ENCODE data around the gene ASCL1. TPM values are rescaled to one million over a fixed set of nuclear protein-coding genes. Genes with fewer than 3 reads are reported as not detected.

Gene ASCL1
- total RNA-seq, 2 experiments from 2014 or later: not detected

DNA sequence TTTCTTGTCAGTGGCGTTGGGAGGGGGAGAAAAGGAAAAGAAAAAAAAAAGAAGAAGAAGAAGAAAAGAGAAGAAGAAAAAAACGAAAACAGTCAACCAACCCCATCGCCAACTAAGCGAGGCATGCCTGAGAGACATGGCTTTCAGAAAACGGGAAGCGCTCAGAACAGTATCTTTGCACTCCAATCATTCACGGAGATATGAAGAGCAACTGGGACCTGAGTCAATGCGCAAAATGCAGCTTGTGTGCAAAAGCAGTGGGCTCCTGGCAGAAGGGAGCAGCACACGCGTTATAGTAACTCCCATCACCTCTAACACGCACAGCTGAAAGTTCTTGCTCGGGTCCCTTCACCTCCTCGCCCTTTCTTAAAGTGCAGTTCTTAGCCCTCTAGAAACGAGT lies 1.9 kb downstream of the ASCL1 start:
- TF ChIP-seq, protein P1, sequence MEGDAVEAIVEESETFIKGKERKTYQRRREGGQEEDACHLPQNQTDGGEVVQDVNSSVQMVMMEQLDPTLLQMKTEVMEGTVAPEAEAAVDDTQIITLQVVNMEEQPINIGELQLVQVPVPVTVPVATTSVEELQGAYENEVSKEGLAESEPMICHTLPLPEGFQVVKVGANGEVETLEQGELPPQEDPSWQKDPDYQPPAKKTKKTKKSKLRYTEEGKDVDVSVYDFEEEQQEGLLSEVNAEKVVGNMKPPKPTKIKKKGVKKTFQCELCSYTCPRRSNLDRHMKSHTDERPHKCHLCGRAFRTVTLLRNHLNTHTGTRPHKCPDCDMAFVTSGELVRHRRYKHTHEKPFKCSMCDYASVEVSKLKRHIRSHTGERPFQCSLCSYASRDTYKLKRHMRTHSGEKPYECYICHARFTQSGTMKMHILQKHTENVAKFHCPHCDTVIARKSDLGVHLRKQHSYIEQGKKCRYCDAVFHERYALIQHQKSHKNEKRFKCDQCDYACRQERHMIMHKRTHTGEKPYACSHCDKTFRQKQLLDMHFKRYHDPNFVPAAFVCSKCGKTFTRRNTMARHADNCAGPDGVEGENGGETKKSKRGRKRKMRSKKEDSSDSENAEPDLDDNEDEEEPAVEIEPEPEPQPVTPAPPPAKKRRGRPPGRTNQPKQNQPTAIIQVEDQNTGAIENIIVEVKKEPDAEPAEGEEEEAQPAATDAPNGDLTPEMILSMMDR (IDR thresholded peaks at IDR 0.05): no peak
- no peak overlapping the region for H3K27ac Mint-ChIP-seq
- H3K36me3 Mint-ChIP-seq (ENCODE audit: low read depth): no peaks in the 10 kb centered on the region
- peaks cover 13% of the 10 kb centered on the region for H3K4me1 Mint-ChIP-seq (ENCODE audit: low read depth)
- no peak for DNase-seq
- H3K27me3 Mint-ChIP-seq: peaks cover 92% of the 10 kb centered on the region
- peaks cover 6% of the 10 kb centered on the region for H3K9me3 Mint-ChIP-seq
- POLR2A ChIA-PET: no interaction called here
- peaks cover 8 to 22% of the 10 kb centered on the region in 2 experiments for H3K9me3 ChIP-seq (ENCODE audit: control insufficient read depth in 1 of 2, insufficient read depth in 1 of 2, low read length in 2 of 2)
- H3K27me3 ChIP-seq (ENCODE audit: control insufficient read depth in 1 of 2, insufficient read depth in 2 of 2, low read length in 2 of 2): peaks cover 69 to 94% of the 10 kb centered on the region in 2 experiments
- no peaks in the 10 kb centered on the region for H3K36me3 ChIP-seq (ENCODE audit: insufficient read depth, low read length)
- ATAC-seq (ENCODE audit: poor library complexity): no peak
- no peak overlapping the region for H3K4me3 ChIP-seq (ENCODE audit: low read length)
- intact Hi-C loops (cut with DNase I, micrococcal nuclease): no loop called here
- peaks cover 16% of the 10 kb centered on the region for H3K4me1 ChIP-seq (ENCODE audit: insufficient read depth, low read length)
- no peak overlapping the region for H3K27ac ChIP-seq (ENCODE audit: low read depth in 1 of 2, low read length in 2 of 2)
- CTCF ChIA-PET: no interaction called here
- no peak overlapping the region for H3K4me3 Mint-ChIP-seq

DNA sequence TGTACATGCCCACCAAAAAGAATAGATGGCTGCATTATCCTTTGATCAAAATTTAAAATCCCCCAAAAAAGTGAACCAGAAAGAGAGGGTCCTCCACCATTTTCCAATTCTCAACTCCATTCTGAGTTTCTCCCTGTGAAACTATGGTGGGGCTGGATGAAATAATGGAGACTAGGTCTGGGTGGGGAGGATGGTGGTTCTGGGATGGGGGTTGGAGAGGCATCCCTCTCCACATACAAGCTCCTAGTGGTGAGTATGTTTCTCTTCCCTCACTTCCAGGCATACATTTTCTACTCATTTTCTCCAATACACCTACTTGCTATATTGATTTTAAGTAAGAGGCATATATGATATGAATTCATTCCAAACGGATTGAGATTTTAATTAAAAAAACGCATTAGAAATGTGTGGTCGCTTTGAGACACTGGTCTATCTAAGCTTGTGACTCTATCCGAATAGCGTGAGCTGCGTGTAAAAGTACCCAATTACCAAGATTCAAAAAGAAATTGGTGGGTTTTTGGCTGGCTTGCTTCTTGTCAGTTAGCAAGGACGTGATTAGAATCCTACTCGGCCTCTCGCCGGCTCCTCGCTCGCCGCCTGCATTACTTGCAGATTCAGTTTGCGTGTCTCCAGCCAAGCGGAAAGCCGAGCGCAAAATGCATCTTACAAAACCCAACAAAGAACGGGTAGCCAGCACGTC lies 3.4 kb downstream of the ASCL1 start:
- H3K36me3 Mint-ChIP-seq (ENCODE audit: low read depth): no peaks in the 10 kb centered on the region
- Histone ChIP-seq H3K36me3 (ENCODE audit: insufficient read depth, low read length) (no peaks in the 10 kb centered on the region), H3K27ac (ENCODE audit: low read depth in 1 of 2, low read length in 2 of 2) (no peak overlapping the region), H3K27me3 (ENCODE audit: control insufficient read depth in 1 of 2, insufficient read depth in 2 of 2, low read length in 2 of 2) (peaks cover 72 to 96% of the 10 kb centered on the region in 2 experiments), H3K4me3 (ENCODE audit: low read length) (no peak overlapping the region), H3K4me1 (ENCODE audit: insufficient read depth, low read length) (peaks cover 22% of the 10 kb centered on the region), H3K9me3 (ENCODE audit: control insufficient read depth in 1 of 2, insufficient read depth in 1 of 2, low read length in 2 of 2) (peaks cover 8 to 28% of the 10 kb centered on the region in 2 experiments)
- ATAC-seq (ENCODE audit: poor library complexity): no peak
- intact Hi-C loops (cut with DNase I, micrococcal nuclease): no loop called here
- CTCF ChIA-PET: no interaction called here
- no peak overlapping the region for H3K4me3 Mint-ChIP-seq
- H3K4me1 Mint-ChIP-seq (ENCODE audit: low read depth): peaks cover 18% of the 10 kb centered on the region
- no peak for DNase-seq
- TF ChIP-seq, protein P1 (IDR thresholded peaks at IDR 0.05): no peak
- peaks cover 92% of the 10 kb centered on the region for H3K27me3 Mint-ChIP-seq
- POLR2A ChIA-PET: no interaction called here
- no peak overlapping the region for H3K27ac Mint-ChIP-seq
- H3K9me3 Mint-ChIP-seq: peaks cover 6% of the 10 kb centered on the region

DNA sequence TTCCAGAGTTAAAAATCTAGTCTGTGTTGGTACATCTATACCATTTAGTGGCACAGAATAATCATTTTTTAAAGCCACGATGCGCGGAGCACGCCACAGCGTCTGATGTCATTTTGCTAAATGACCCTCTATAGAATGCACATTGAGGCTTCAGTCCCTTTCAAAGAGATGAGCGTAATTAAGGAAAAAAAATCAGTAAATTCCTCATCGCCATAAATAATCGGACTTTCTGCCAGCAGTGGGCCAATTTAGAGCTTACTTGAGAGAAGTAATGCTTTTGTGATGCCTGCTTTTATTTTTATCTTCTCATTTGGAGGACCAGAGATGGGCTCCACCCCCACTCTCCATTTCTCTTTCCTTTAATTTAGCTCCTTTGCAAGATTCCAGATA lies 4.0 kb downstream of the ASCL1 start:
- peaks cover 18% of the 10 kb centered on the region for H3K4me1 Mint-ChIP-seq (ENCODE audit: low read depth)

More for the DNA sequence above, 4.0 kb downstream of the ASCL1 start:
- H3K27me3 Mint-ChIP-seq: peaks cover 95% of the 10 kb centered on the region
- no peak overlapping the region for H3K4me3 Mint-ChIP-seq
- ATAC-seq (ENCODE audit: poor library complexity) (no peak), DNase-seq (no peak)
- peaks cover 72 to 96% of the 10 kb centered on the region in 2 experiments for H3K27me3 ChIP-seq (ENCODE audit: control insufficient read depth in 1 of 2, insufficient read depth in 2 of 2, low read length in 2 of 2)
- no peaks in the 10 kb centered on the region for H3K36me3 ChIP-seq (ENCODE audit: insufficient read depth, low read length)
- peaks cover 6% of the 10 kb centered on the region for H3K9me3 Mint-ChIP-seq
- POLR2A ChIA-PET: no interaction called here
- TF ChIP-seq, protein P1 (IDR thresholded peaks at IDR 0.05): no peak
- H3K4me3 ChIP-seq (ENCODE audit: low read length): no peak overlapping the region
- CTCF ChIA-PET: no interaction called here
- peaks cover 22% of the 10 kb centered on the region for H3K4me1 ChIP-seq (ENCODE audit: insufficient read depth, low read length)
- H3K27ac Mint-ChIP-seq: no peak overlapping the region
- no peaks in the 10 kb centered on the region for H3K36me3 Mint-ChIP-seq (ENCODE audit: low read depth)
- H3K27ac ChIP-seq (ENCODE audit: low read depth in 1 of 2, low read length in 2 of 2): no peak overlapping the region
- H3K9me3 ChIP-seq (ENCODE audit: control insufficient read depth in 1 of 2, insufficient read depth in 1 of 2, low read length in 2 of 2): peaks cover 8 to 25% of the 10 kb centered on the region in 2 experiments
- intact Hi-C loops (cut with DNase I, micrococcal nuclease): no loop called here
